Left lobe of liver (tissue), 2 donors: ENCODE results near the gene ASCL4. TPM values are rescaled to one million over a fixed set of nuclear protein-coding genes. Genes with fewer than 3 reads are reported as not detected.
"Not testable (repeated sequence)": the region's sequence is repeated elsewhere in the genome, so short reads cannot be mapped to it uniquely, and the experiment has no call there.

Source experiments
- ATAC-seq: fragments of 200-7000 bp; cut with Tn5 transposase; one replicate; pipeline ENCODE4 v1.9.1; 2020; ENCODE audit warnings: mild to moderate bottlenecking, moderate library complexity
- DNase-seq: peaks from one replicate; pipeline ENCODE4 v3.0.0-alpha.2; 2020; ENCODE audit warnings: low spot score
- total RNA-seq: library from RNA; stranded (reverse); gene quantifications from one replicate; pipeline ENCODE4 v1.2.1, GENCODE V29; 2021
- donor health status: DM: no; HTN: no; CAD: no; lungs with moderate emphysema.
- donor health status: DM: no; HTN: yes; CAD: no.

The ASCL4 gene, protein sequence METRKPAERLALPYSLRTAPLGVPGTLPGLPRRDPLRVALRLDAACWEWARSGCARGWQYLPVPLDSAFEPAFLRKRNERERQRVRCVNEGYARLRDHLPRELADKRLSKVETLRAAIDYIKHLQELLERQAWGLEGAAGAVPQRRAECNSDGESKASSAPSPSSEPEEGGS
- total RNA-seq = not detected

DNA sequence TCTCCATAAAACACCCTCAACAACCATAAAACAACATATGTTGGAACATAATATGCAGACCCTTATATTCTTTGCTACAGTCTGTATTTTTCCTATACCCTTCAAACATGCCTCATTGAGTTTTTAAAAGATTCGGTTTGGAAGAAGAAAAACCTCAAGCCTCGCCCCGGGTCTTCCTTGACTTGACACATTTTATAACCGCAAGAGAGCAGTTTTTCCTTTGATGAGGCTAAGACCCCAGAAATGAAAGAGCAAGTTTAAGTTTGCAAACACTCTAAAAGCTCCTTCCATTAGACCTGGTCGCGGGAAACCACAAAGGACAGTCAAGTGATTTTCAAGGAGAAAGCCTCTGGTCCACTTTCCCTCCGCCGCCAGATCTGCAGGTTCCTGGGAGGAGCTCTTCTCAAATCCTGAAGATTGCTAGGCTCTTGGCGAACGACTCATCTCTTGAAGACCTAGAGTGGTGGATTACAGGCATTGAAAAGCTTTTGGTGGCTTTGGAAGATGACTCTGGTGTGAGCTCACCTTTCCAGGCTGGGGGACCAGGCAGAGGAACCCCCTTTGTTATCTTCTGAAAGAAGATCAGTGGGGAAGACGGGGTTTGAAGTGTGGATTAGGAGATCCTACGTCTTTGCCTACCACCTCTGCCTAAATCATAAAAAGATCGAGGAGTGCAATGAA, at the start of gene ASCL4:
Gene ASCL4, plus strand, starts transcription at position 356 of the 681 bp plus-strand sequence. CDS start 515 bp downstream, outside the sequence.
- ATAC-seq = no peak
- DNase-seq = no peak

- ATAC-seq, DNase-seq: not testable (repeated sequence)
Measured at GRCh38 chr12:107727327-107727726, 47.2 kb upstream of the ASCL4 start.

- ATAC-seq, DNase-seq: not testable (repeated sequence)
Measured at GRCh38 chr12:107727742-107728141, 46.8 kb upstream of the ASCL4 start.

DNA sequence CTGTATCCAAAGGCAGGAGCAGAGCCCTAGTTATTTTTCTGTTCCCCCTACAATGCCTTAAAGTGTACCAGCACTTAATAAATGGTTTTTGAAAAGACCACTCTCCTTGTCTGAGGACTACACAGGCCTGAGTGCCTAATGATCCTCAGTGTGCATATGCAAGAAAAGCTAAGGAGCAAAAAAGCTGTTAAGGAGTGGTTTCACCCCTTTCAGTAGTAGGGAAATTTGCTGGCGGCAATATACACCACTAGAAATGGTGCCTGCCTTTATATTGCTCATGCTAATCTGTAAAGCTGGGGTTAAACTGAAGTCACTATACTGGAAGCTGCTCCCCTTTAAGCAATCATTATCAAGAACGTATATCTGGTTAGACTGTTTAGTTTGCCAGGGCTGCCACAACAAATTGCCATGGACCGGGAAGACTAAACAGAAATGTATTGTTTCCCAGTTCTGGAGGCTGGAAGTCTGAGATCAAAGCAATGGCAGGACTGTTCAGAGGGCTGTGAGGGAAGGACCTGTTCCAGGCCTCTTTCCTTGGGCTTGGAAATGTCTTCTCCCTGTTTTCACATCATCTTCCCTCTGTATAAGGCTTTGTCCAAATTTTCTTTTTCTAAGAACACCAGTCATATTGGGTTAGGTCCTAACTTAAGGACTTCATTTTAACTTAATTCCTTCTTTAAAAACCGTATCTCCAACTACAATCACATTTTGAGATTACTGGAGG, 43.7 kb upstream of the ASCL4 start:
- no peak for ATAC-seq
- DNase-seq = no peak

GRCh38 chr12:107731366-107731765, 43.1 kb upstream of the ASCL4 start:
- DNase-seq (no peak), ATAC-seq (no peak)

GRCh38 chr12:107732365-107732764, 42.1 kb upstream of the ASCL4 start:
- no peak for ATAC-seq
- no peak for DNase-seq

DNA sequence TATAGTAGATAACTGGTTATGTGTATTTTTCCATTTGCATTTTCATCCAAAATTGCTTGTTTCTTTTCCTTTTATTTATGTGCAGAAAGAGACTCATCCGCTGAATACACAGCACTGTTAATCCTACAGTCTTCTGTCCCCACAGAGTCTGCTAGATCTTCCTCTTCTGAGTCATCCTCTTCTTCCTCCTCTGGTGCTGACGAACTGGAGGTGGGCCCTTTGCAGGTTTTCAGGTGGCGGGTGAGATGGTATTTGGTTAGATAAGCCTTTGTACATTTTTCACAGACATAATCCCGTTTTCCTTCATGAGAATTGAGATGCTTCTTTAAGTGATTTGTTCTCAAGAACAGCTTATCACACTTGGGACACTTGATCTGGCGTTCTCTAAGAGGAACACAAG, 40.4 kb upstream of the ASCL4 start:
- ATAC-seq (no peak), DNase-seq (no peak)

GRCh38 chr12:107735763-107736162, 38.7 kb upstream of the ASCL4 start:
- ATAC-seq (no peak), DNase-seq (no peak)

DNA sequence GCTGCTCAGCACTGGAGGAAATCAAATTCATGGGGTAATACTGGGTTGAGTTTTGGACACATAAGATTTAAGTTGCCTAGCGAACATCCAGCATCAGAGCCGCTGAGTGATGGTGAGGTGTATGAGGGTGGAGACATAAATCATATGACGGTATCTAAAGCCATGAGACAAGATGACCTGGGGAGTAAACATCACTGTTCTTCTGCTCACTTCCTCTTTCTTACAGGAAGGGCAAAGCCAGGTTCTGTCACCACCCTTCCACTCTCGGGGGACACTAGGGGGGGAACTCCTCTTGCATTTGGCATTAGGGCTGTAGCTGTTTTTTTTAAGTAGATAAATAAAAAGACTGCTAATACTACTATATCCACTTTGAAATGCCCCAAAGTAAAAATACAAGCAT, 37.6 kb upstream of the ASCL4 start:
- DNase-seq = no peak

GRCh38 chr12:107748472-107748871, 26.0 kb upstream of the ASCL4 start:
- no peak for ATAC-seq

More for the DNA sequence above, 37.6 kb upstream of the ASCL4 start:
- no peak for ATAC-seq

GRCh38 chr12:107749083-107749482, 25.4 kb upstream of the ASCL4 start:
- DNase-seq (no peak), ATAC-seq (no peak)

More at GRCh38 chr12:107748472-107748871, 26.0 kb upstream of the ASCL4 start:
- no peak for DNase-seq

DNA sequence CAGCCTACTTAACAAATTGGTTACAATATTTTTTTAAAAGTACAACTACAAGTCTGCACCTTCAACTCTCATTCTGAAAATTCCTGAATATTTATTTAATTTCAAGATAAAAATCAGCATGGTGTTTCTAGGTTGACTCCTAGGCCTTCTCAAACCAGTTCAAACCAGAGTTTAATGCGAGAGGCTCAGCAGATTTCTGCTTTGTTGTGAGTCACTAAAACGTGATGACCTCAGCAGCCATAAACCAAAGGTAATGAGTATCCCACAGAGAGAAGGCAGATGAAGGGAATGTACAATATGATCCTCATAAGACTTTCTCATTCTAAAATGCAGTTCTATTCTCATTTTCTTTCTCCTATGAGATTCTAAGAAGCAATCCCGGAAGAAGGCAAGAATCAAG, 15.1 kb upstream of the ASCL4 start:
- DNase-seq = no peak
- no peak for ATAC-seq

- ATAC-seq (peak; percentile 4), DNase-seq (no peak)
Measured at GRCh38 chr12:107760207-107760808, 14.2 kb upstream of the ASCL4 start.

DNA sequence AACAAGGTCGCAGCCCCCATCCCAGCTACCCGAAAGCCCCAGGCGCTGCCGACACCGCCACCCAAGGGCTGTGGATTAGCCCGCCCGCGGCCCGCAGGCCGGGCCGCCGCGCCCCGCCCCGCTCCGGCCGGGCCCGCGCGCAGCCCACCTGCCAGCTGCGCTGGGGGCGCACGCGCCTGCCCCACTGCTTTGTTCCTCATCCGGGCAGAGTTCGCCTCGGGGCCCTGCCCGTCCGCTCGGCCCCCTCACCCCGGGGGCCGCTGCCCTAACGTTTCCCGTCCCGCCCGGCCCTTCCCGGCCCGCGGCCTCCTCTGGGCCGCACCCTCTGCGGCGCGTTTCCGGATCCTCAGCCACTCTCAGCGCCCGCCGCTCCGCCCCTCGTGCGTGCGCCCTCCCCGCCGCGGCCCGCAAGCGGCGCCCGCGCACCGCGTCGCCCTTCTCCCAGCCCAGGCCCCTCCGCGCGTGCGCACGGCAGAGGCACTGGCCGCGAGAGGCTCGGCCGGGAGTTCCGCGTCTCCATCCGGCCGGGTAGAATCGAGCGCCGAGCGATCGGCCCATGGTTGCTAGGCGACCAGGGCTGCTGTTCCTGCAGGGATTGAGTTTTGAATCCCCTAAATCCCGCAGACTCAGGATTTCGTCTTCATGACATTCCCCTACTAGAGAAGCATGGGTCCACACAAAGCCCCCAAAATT, 13.5 kb upstream of the ASCL4 start, which contains the start of gene PRDM4:
Gene PRDM4, minus strand, starts transcription at position 329 of the 693 bp plus-strand sequence. CDS start 622 bp downstream, outside the sequence.
- peak; percentile 98 for ATAC-seq

DNA sequence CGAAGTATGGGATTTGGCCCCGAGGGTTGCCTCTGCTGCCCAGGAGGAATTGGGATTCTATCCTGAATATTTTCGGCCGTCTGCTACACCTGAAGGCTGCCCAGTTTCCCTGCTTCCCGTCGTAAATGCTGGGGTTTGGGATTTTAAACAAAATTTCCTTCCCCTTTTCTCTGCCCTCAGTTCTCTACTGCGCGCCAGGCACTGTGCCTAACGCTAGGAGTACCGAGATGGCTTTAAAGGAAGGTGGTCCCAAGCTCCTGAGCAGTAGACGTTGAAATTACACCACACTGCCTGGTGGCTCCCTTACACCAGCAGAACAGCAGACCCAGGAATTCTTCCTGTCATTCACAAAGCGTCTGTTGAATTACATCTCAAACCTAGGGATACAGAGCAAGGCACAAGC, 13.0 kb upstream of the ASCL4 start:
- DNase-seq (no peak), ATAC-seq (peak; percentile 11)

More for the DNA sequence above, 13.5 kb upstream of the ASCL4 start, which contains the start of gene PRDM4:
- DNase-seq = peak; percentile 95

- DNase-seq = no peak
- ATAC-seq = no peak
Measured at GRCh38 chr12:107762874-107763273, 11.6 kb upstream of the ASCL4 start.

GRCh38 chr12:107764626-107765025, 9.9 kb upstream of the ASCL4 start:
- DNase-seq = no peak
- no peak for ATAC-seq

DNA sequence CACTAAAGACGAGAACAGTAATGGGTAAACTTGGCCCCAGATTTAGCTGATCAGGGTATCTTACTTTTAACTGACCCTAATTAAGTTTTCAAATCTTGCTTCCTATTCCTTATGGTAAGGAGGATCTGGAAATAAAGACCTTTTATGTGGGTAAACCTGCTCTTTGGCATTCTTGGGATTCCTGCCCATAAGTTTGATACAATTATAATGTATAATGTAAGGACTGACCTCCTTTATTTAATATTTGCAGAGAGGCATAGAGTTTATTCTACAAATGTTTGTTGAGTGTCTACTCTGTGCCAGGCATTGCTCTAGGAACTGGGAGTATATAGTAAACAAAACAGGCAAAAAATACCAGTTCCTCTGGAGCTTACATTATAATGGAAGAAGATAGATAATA, 9.2 kb upstream of the ASCL4 start:
- ATAC-seq (no peak), DNase-seq (no peak)

DNA sequence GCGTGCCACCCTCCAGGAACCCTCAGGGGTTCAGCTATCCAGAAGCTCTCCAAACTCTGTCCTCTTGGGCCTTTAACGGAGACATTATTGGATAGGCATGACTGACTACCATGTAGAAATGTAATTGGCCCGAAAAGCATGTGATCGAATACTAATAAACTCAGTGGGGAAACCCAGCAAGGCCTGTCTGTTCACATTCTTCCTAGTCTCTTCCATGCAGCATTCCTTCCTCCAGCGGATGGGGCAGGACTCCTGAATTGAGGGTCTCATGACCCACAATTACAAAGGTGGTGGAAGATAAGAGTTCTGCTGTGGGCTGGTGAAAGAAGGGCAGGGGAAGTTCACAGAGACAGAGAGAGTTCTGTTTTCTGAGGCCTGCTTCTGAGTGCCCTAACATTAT, 7.0 kb upstream of the ASCL4 start:
- DNase-seq = no peak
- ATAC-seq = no peak

DNA sequence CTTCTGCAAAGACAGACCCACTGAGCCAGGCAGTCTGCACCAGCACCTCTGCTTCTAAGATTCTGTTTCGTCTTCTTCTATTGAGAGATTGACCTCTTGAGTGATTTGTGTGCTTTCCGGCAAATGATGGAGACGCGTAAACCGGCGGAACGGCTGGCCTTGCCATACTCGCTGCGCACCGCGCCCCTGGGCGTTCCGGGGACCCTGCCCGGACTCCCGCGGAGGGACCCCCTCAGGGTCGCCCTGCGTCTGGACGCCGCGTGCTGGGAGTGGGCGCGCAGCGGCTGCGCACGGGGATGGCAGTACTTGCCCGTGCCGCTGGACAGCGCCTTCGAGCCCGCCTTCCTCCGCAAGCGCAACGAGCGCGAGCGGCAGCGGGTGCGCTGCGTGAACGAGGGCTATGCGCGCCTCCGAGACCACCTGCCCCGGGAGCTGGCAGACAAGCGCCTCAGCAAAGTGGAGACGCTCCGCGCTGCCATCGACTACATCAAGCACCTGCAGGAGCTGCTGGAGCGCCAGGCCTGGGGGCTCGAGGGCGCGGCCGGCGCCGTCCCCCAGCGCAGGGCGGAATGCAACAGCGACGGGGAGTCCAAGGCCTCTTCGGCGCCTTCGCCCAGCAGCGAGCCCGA, 703 bp downstream of the ASCL4 start:
- DNase-seq (no peak), ATAC-seq (peak; percentile 19)
